ENCODE data around the gene TM2D1.
A peak's percentile ranks its signal among the peaks of the same experiment; 100 is the strongest.

TM2D1 gene

GRCh38 chr1:61724813-61725694 lies at the start of gene TM2D1:
TM2D1 (minus strand) TSS chr1:61725141; CDS start chr1:61725120, 21 bp downstream.
- peak within 1 kb of the TSS; percentile 98 for H3K27ac Mint-ChIP-seq
- H3K4me3 Mint-ChIP-seq: peak within 1 kb of the TSS; percentile 96
- ATAC-seq (peak; percentile 97), DNase-seq (peak; percentile 88)
- H3K27me3 Mint-ChIP-seq: no peaks in the 10 kb centered on the region
- peaks cover 21% of the 10 kb centered on the region for H3K4me1 Mint-ChIP-seq
- H3K36me3 Mint-ChIP-seq (ENCODE audit: low read depth): peaks cover 13% of the 10 kb centered on the region
- H3K9me3 Mint-ChIP-seq: no peaks in the 10 kb centered on the region

DNA sequence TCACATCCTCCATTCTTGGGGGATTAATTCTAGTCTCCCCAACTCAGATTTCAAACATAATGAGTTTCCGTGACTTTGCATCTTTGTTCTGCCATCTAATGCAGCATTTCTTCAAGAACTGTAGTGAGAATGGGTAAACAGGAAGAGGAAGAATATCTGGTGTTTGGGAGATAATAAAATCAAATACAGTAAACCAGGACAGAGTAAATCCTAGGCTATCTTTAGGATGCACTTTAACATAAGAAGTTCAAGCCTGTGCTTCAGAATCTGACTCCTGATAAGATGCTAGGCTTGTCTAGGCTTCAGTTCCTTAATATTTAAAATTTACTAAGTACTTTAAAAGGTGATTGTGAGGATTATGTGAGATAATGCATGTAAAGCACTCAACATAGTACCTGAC lies 45.2 kb upstream of the TM2D1 start:
- H3K27ac Mint-ChIP-seq: no peak overlapping the region
- H3K4me3 Mint-ChIP-seq: no peak overlapping the region
- ATAC-seq (no peak), DNase-seq (no peak)
- H3K4me1 Mint-ChIP-seq: no peaks in the 10 kb centered on the region
- no peaks in the 10 kb centered on the region for H3K9me3 Mint-ChIP-seq
- H3K27me3 Mint-ChIP-seq: no peaks in the 10 kb centered on the region
- H3K36me3 Mint-ChIP-seq (ENCODE audit: low read depth): peaks cover 4% of the 10 kb centered on the region

GRCh38 chr1:61757950-61758349 lies 33.0 kb upstream of the TM2D1 start:
- no peaks in the 10 kb centered on the region for H3K27me3 Mint-ChIP-seq
- no peaks in the 10 kb centered on the region for H3K36me3 Mint-ChIP-seq (ENCODE audit: low read depth)
- no peak overlapping the region for H3K4me3 Mint-ChIP-seq
- H3K4me1 Mint-ChIP-seq: peaks cover 16% of the 10 kb centered on the region
- peaks cover 4% of the 10 kb centered on the region for H3K9me3 Mint-ChIP-seq
- no peak overlapping the region for H3K27ac Mint-ChIP-seq
- DNase-seq: no peak
- ATAC-seq: no peak

GRCh38 chr1:61756773-61757172 lies 31.8 kb upstream of the TM2D1 start:
- Mint-ChIP-seq H3K4me3 (no peak overlapping the region), H3K4me1 (peaks cover 16% of the 10 kb centered on the region), H3K9me3 (peaks cover 4% of the 10 kb centered on the region)

DNA sequence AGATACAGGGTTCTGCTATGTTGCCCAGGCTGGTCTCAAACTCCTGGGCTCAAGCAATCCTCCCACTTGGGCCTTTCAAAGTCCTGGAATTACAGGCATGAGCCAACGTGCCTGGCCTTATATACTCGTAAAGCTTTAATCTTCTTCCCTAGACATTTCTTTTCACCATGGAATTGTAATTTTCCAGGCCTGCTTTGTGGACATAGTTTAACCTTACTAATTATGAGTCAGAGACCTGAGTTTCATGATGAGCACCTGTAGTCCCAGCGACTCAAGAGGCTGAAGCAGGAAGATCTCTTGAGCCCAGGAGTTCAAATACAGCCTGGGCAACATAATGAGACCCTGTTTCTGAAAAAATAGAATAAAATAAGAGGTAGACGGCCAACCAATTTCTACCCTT lies 29.6 kb upstream of the TM2D1 start:
- DNase-seq (no peak), ATAC-seq (peak; percentile 52)
- Mint-ChIP-seq H3K4me3 (no peak overlapping the region), H3K27ac (peak overlapping the region; percentile 69), H3K27me3 (no peaks in the 10 kb centered on the region), H3K4me1 (peaks cover 16% of the 10 kb centered on the region), H3K9me3 (peaks cover 4% of the 10 kb centered on the region), H3K36me3 (ENCODE audit: low read depth) (no peaks in the 10 kb centered on the region)

More at GRCh38 chr1:61756773-61757172, 31.8 kb upstream of the TM2D1 start:
- Mint-ChIP-seq H3K36me3 (ENCODE audit: low read depth) (no peaks in the 10 kb centered on the region), H3K27me3 (no peaks in the 10 kb centered on the region), H3K27ac (no peak overlapping the region)
- ATAC-seq: no peak
- DNase-seq: no peak

GRCh38 chr1:61753998-61754508 lies 29.1 kb upstream of the TM2D1 start:
- DNase-seq (no peak), ATAC-seq (peak; percentile 83)
- no peak overlapping the region for H3K4me3 Mint-ChIP-seq
- H3K27me3 Mint-ChIP-seq: no peaks in the 10 kb centered on the region
- H3K36me3 Mint-ChIP-seq (ENCODE audit: low read depth): no peaks in the 10 kb centered on the region
- H3K4me1 Mint-ChIP-seq: peaks cover 16% of the 10 kb centered on the region
- H3K27ac Mint-ChIP-seq: peak overlapping the region; percentile 69
- H3K9me3 Mint-ChIP-seq: peaks cover 4% of the 10 kb centered on the region

GRCh38 chr1:61752921-61753389 lies 28.0 kb upstream of the TM2D1 start:
- H3K27ac Mint-ChIP-seq: no peak overlapping the region
- H3K9me3 Mint-ChIP-seq: peaks cover 4% of the 10 kb centered on the region
- no peaks in the 10 kb centered on the region for H3K27me3 Mint-ChIP-seq

GRCh38 chr1:61749574-61749973 lies 24.6 kb upstream of the TM2D1 start:
- Mint-ChIP-seq H3K9me3 (peaks cover 4% of the 10 kb centered on the region), H3K4me1 (peaks cover 13% of the 10 kb centered on the region), H3K27ac (no peak overlapping the region)

More at GRCh38 chr1:61752921-61753389, 28.0 kb upstream of the TM2D1 start:
- ATAC-seq (no peak), DNase-seq (no peak)
- H3K4me3 Mint-ChIP-seq: no peak overlapping the region
- no peaks in the 10 kb centered on the region for H3K36me3 Mint-ChIP-seq (ENCODE audit: low read depth)
- peaks cover 16% of the 10 kb centered on the region for H3K4me1 Mint-ChIP-seq

GRCh38 chr1:61748566-61748965 lies 23.6 kb upstream of the TM2D1 start:
- Mint-ChIP-seq H3K4me3 (no peak overlapping the region), H3K4me1 (peaks cover 5% of the 10 kb centered on the region), H3K36me3 (ENCODE audit: low read depth) (no peaks in the 10 kb centered on the region), H3K27ac (no peak overlapping the region), H3K27me3 (no peaks in the 10 kb centered on the region), H3K9me3 (no peaks in the 10 kb centered on the region)
- no peak for ATAC-seq
- no peak for DNase-seq

More at GRCh38 chr1:61749574-61749973, 24.6 kb upstream of the TM2D1 start:
- ATAC-seq (no peak), DNase-seq (no peak)
- Mint-ChIP-seq H3K27me3 (no peaks in the 10 kb centered on the region), H3K36me3 (ENCODE audit: low read depth) (no peaks in the 10 kb centered on the region), H3K4me3 (no peak overlapping the region)

DNA sequence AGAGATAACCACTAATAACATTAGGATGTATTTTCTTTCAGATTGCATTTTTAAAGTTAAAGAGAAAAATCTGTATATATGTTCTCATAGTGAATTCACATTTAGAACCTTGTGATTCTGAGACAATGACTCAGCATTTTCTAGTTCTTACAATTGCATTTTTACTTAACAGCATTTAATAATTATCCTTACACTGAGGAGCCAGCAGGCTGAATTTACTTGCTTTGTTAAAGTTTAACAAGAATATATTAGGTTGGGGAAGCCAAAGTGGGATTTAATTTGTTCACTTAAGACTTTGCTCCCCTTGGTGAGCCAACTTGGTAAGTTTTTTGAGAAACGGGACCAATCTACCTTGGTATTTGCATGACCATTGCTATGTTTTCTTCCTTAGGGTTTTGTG lies 21.9 kb upstream of the TM2D1 start:
- Mint-ChIP-seq H3K9me3 (no peaks in the 10 kb centered on the region), H3K27ac (peak overlapping the region; percentile 16)
- no peak for DNase-seq

DNA sequence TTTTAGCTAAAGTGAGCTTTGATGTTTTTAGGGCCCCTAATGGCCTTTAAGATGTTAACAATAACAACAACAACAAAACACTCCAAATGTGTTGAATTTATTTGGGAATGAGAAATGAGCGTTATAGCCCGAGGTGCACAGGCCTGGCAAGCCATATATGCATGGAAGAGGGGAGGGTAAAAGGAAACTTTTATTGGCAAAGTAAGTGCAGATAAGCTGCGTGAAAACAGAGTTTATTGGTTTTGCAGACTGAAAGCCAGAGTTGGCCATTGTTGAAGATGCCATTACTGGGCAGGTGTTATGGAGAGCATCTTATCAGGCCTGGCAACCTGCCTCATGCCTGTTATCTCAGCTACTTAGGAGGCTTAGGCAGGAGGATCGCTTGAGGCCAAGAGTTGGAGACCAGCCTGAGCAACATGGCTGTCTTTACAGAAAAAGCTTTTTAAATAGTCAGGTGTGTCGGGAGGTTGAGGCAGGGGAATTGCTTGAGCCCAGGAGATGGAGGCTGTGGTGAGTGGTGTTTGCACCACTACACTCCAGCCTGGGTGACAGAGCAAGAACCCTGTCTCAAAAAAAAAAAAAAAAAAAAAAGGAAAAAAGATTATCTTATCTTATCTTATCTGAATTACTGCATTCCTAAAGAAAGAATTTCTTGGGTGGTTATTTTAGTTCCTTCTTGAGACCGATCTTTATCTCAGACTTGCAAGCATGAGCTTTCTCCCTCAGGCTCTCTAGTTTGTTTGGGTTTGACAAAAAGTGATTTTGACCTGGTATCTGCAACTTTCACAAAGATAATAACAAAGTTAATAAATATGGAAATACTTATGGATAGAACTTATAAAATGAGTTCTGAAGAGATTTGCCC lies 19.0 kb upstream of the TM2D1 start:
- H3K4me1 Mint-ChIP-seq: peaks cover 16% of the 10 kb centered on the region
- no peak for DNase-seq
- no peak for ATAC-seq
- H3K4me3 Mint-ChIP-seq: peak overlapping the region; percentile 73
- H3K27ac Mint-ChIP-seq: peak overlapping the region; percentile 31
- H3K9me3 Mint-ChIP-seq: no peaks in the 10 kb centered on the region
- H3K36me3 Mint-ChIP-seq (ENCODE audit: low read depth): no peaks in the 10 kb centered on the region
- H3K27me3 Mint-ChIP-seq: no peaks in the 10 kb centered on the region

More for the DNA sequence above, 21.9 kb upstream of the TM2D1 start:
- H3K4me1 Mint-ChIP-seq: peaks cover 11% of the 10 kb centered on the region
- no peak for ATAC-seq
- H3K27me3 Mint-ChIP-seq: no peaks in the 10 kb centered on the region
- H3K4me3 Mint-ChIP-seq: no peak overlapping the region
- H3K36me3 Mint-ChIP-seq (ENCODE audit: low read depth): no peaks in the 10 kb centered on the region

- Mint-ChIP-seq H3K4me3 (peak overlapping the region; percentile 73), H3K27me3 (no peaks in the 10 kb centered on the region), H3K27ac (peak overlapping the region; percentile 31), H3K4me1 (peaks cover 16% of the 10 kb centered on the region), H3K36me3 (ENCODE audit: low read depth) (no peaks in the 10 kb centered on the region), H3K9me3 (no peaks in the 10 kb centered on the region)
- ATAC-seq: no peak
- no peak for DNase-seq
Observed at GRCh38 chr1:61743431-61743705, 18.4 kb upstream of the TM2D1 start.

- no peak for DNase-seq
- ATAC-seq: peak; percentile 69
- peak overlapping the region; percentile 31 for H3K27ac Mint-ChIP-seq
- peaks cover 16% of the 10 kb centered on the region for H3K4me1 Mint-ChIP-seq
- no peaks in the 10 kb centered on the region for H3K36me3 Mint-ChIP-seq (ENCODE audit: low read depth)
- H3K9me3 Mint-ChIP-seq: no peaks in the 10 kb centered on the region
- no peaks in the 10 kb centered on the region for H3K27me3 Mint-ChIP-seq
- H3K4me3 Mint-ChIP-seq: peak overlapping the region; percentile 89
Observed at GRCh38 chr1:61742620-61743430, 17.9 kb upstream of the TM2D1 start.
